Activated naive CD8-positive, alpha-beta T cell treated with anti-CD3 and anti-CD28 coated beads for 36 hours (primary cell): ENCODE results near the gene TUBE1. TPM values are rescaled to one million over a fixed set of nuclear protein-coding genes. Genes with fewer than 3 reads are reported as not detected.
"Not testable (repeated sequence)": the region's sequence is repeated elsewhere in the genome, so short reads cannot be mapped to it uniquely, and the experiment has no call there.

Experiments used
- DNase-seq: peaks from one replicate; pipeline ENCODE4 v3.0.0; 2021
- H3K27ac Mint-ChIP-seq: one replicate; pipeline ENCODE4 v1.8.0; 2022; ENCODE audit warnings: mild to moderate bottlenecking, moderate library complexity, mixed read lengths
- H3K27me3 Mint-ChIP-seq: one replicate; pipeline ENCODE4 v1.8.0; 2022; ENCODE audit warnings: mild to moderate bottlenecking, mixed read lengths
- H3K36me3 Mint-ChIP-seq: one replicate; pipeline ENCODE4 v1.8.0; 2021; ENCODE audit warnings: mild to moderate bottlenecking, mixed read lengths
- H3K4me1 Mint-ChIP-seq: one replicate; pipeline ENCODE4 v1.8.0; 2021; ENCODE audit warnings: mixed read lengths
- H3K4me3 Mint-ChIP-seq: one replicate; pipeline ENCODE4 v1.8.0; 2022; ENCODE audit warnings: mild to moderate bottlenecking, moderate library complexity, mixed read lengths
- H3K9me3 Mint-ChIP-seq: one replicate; pipeline ENCODE4 v1.8.0; 2022; ENCODE audit warnings: mixed read lengths
- total RNA-seq, 2 experiments: library from RNA; stranded (reverse); gene quantifications; one replicate each; pipeline ENCODE4 v1.2.3, GENCODE V29; 2021

The TUBE1 gene
- total RNA-seq, 2 experiments from 2014 or later: 30.3 to 31.1 TPM

DNA sequence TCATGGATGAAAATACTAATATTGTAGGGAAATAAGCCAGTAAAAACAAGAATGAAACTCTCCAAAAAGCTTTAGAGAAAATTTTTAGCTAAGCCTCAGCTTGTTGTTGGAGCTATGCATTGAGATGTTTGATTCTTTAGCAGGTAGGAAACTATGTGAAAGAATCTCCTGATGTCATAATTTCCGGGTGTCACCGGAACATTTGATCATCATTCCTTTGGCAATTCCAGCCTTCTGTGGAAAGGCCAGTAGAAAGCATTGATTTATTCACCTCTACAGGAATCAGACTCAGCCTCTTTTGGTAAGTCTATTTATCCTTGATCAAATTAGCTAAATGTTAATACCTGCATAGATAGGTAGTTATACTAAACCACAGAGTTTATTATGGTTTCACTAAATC, 9.6 kb upstream of the TUBE1 start:
- Mint-ChIP-seq H3K4me3 (no peak overlapping the region), H3K36me3 (peaks cover 6% of the 10 kb centered on the region), H3K9me3 (no peaks in the 10 kb centered on the region), H3K27me3 (no peaks in the 10 kb centered on the region), H3K27ac (no peak overlapping the region), H3K4me1 (peaks cover 3% of the 10 kb centered on the region)
- no peak for DNase-seq

DNA sequence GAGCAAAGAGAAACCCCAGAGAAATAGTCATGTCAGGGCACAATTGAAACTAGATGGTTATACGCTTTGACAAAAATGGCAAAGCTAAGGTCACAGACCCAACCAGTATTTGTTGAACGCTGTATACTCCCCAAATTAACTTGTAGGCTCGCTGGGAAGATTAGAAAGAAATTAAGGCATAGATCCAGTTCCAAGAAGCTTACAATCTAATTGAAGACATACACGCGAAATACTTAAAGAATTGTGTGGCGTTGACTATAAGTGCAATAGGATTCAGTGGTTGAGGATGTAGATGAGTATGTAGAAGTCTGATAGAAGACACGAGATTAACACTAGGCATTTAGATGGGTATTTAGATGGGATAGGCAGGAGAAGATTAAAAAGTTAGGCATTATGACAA, 634 bp upstream of the TUBE1 start:
- Mint-ChIP-seq H3K4me1 (peaks cover 8% of the 10 kb centered on the region), H3K4me3 (no peak overlapping the region), H3K27ac (no peak overlapping the region), H3K36me3 (peaks cover 9% of the 10 kb centered on the region), H3K9me3 (no peaks in the 10 kb centered on the region), H3K27me3 (peaks cover 5% of the 10 kb centered on the region)
- no peak for DNase-seq

DNA sequence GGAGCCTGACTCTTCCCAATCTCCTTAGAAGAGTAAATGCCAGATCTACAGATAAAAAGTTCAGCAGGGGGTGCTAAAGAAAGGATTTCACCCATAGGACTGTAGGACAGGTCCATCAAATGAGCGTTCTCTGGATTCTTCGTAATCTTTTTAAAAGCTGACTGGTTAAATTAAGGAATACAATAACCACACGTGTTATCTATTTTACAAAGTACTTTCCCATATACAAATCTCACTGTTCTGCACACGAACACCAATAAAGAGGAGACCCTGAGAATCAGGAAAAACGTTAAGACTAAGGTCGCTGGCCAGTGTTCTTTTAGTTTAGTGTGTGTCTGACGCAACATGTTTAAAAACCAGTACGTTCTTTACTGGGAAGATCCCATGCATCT, 542 bp downstream of the TUBE1 start:
- Mint-ChIP-seq H3K9me3 (no peaks in the 10 kb centered on the region), H3K4me1 (peaks cover 8% of the 10 kb centered on the region), H3K36me3 (peaks cover 13% of the 10 kb centered on the region), H3K4me3 (no peak overlapping the region), H3K27me3 (peaks cover 5% of the 10 kb centered on the region), H3K27ac (no peak overlapping the region)
- no peak for DNase-seq

DNA sequence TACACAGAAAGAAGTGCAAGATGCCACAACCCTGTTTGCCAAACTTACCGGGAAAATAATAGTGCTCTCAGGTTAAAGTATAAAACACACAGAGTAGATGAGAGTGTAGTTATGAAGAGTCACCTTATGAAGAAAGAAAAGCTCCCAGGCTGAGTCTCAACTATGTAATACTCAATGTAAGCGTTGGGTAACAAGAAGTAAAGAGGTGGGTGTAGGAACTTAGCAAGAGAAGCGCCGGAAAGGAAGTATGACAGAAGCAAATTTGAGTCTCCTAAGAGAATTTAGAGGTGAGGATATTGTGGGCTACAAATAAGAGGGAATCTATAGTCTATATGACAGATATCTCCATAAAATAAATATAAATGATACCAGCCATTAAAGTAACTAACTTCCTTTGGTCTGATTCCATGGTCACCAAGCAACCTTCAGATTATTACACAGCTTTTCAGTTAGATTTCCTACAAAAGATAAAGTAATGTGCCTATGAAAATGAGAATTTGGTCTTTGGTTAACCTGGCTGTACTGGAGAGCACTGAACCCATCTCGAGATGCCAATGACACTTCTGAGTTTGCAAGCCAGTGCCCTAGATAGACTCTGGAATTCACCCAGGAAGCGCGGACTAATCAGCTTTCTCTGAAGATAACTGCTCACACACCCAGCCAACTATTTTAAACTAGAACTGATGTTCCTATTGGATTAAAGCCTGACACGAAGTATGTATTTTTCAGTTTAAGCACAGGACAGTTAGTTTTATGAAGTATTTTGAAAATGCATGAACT, 1.8 kb downstream of the TUBE1 start:
- Mint-ChIP-seq H3K27me3 (no peaks in the 10 kb centered on the region), H3K36me3 (peaks cover 13% of the 10 kb centered on the region), H3K9me3 (no peaks in the 10 kb centered on the region), H3K4me1 (peaks cover 8% of the 10 kb centered on the region), H3K4me3 (peak overlapping the region; percentile 30), H3K27ac (no peak overlapping the region)
- no peak for DNase-seq

GRCh38 chr6:112081569-112081968, 5.7 kb downstream of the TUBE1 start:
- H3K4me3 Mint-ChIP-seq: no peak overlapping the region
- H3K27me3 Mint-ChIP-seq: no peaks in the 10 kb centered on the region
- no peaks in the 10 kb centered on the region for H3K9me3 Mint-ChIP-seq
- H3K4me1 Mint-ChIP-seq: peaks cover 5% of the 10 kb centered on the region
- no peak for DNase-seq
- H3K27ac Mint-ChIP-seq: no peak overlapping the region
- H3K36me3 Mint-ChIP-seq: peaks cover 18% of the 10 kb centered on the region

DNA sequence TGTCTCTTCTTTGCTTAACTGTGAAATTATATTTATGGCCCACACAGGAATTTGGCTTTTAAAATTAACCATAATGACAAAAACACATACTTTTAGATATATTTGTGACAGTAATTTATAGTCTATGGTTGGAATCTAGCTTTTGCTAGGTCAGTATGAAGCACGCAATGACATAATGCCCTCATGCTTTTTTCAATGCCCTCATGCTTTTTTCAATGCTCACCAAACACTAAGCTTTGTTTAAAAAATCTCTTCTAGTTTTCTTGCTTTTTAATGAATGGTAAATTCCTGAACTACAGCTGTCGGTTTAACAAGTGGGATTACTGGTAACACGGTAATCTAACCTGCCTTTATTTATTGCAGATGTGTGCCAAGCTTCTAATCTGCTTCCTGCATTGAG, 20.7 kb downstream of the TUBE1 start:
- Mint-ChIP-seq H3K27ac (no peak overlapping the region), H3K36me3 (no peaks in the 10 kb centered on the region), H3K4me3 (no peak overlapping the region), H3K4me1 (no peaks in the 10 kb centered on the region), H3K27me3 (no peaks in the 10 kb centered on the region), H3K9me3 (no peaks in the 10 kb centered on the region)
- no peak for DNase-seq

- Mint-ChIP-seq H3K4me3 (no peak overlapping the region), H3K36me3 (no peaks in the 10 kb centered on the region), H3K27ac (no peak overlapping the region), H3K9me3 (no peaks in the 10 kb centered on the region), H3K4me1 (no peaks in the 10 kb centered on the region), H3K27me3 (no peaks in the 10 kb centered on the region)
- no peak for DNase-seq
Measured at GRCh38 chr6:112065426-112065986, 21.8 kb downstream of the TUBE1 start.

GRCh38 chr6:112062966-112063365, 24.3 kb downstream of the TUBE1 start:
- H3K9me3 Mint-ChIP-seq: no peaks in the 10 kb centered on the region
- H3K4me1 Mint-ChIP-seq: no peaks in the 10 kb centered on the region
- DNase-seq: no peak
- H3K4me3 Mint-ChIP-seq: no peak overlapping the region
- H3K27ac Mint-ChIP-seq: no peak overlapping the region
- H3K27me3 Mint-ChIP-seq: no peaks in the 10 kb centered on the region
- H3K36me3 Mint-ChIP-seq: no peaks in the 10 kb centered on the region

DNA sequence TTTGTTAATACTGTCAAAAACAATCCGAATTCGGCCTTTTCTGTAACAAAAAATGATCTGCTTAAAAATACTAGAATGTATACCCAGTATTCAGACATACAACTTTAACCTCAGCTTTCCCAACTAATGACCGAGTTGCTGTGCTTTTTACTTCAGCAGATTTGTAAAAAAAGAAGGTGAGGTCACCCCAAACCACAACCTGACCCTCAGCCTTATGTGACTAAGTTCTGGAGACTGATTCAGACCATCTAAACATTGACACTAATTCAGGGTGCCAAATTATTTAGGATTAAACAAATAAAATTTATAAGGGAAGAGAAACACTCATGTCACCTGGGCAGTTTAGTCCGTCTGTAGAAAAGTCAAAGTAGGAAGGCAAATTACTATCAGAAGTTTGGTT, 25.7 kb downstream of the TUBE1 start:
- DNase-seq: no peak
- H3K4me3 Mint-ChIP-seq: no peak overlapping the region
- H3K4me1 Mint-ChIP-seq: no peaks in the 10 kb centered on the region
- no peak overlapping the region for H3K27ac Mint-ChIP-seq
- H3K36me3 Mint-ChIP-seq: no peaks in the 10 kb centered on the region
- H3K27me3 Mint-ChIP-seq: no peaks in the 10 kb centered on the region
- H3K9me3 Mint-ChIP-seq: no peaks in the 10 kb centered on the region

- DNase-seq: no peak
- no peak overlapping the region for H3K27ac Mint-ChIP-seq
- no peaks in the 10 kb centered on the region for H3K36me3 Mint-ChIP-seq
- H3K4me3 Mint-ChIP-seq: no peak overlapping the region
- H3K27me3 Mint-ChIP-seq: peaks cover 4% of the 10 kb centered on the region
- no peaks in the 10 kb centered on the region for H3K9me3 Mint-ChIP-seq
- no peaks in the 10 kb centered on the region for H3K4me1 Mint-ChIP-seq
Measured at GRCh38 chr6:112058243-112059032, 28.8 kb downstream of the TUBE1 start.

DNA sequence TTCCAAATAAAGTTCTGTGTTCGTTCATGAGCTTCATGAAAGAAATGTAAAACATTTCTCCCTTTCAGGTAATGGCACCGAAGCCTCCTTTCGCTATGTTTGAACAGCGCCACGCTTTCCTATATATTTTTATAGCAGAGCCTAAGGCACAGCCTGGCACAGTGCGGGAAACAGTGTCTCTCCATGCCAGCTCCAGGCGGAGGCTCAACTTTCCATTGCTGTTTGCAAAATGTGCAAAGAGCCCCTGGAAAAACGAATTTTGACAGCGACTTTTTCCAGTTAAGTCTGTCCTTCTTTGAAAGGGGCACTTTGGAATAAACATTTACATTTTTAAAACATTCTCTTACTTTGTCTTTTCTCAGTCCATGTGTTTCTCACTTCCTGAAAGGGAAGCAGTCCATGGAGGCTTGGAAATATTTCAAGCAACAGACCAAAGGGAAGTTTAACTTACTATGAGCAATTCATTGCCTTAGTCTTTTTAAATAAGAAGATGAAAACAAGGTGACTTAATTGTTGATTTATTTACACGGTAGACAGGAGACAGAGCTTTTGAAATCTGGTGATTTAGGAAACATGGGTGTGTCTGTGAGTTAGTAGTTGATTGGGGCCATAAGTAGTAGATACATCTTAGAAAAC, 32.6 kb downstream of the TUBE1 start:
- Mint-ChIP-seq H3K36me3 (no peaks in the 10 kb centered on the region), H3K4me3 (no peak overlapping the region), H3K27me3 (peaks cover 4% of the 10 kb centered on the region), H3K4me1 (no peaks in the 10 kb centered on the region), H3K27ac (no peak overlapping the region), H3K9me3 (no peaks in the 10 kb centered on the region)
- no peak for DNase-seq

GRCh38 chr6:112054001-112054400, 33.3 kb downstream of the TUBE1 start, which contains the start of gene CCN6:
Gene CCN6 (plus strand): TSS chr6:112054104. CDS start chr6:112054358, 254 bp downstream.
- no peaks in the 10 kb centered on the region for H3K36me3 Mint-ChIP-seq
- no peak within 1 kb of the TSS for H3K4me3 Mint-ChIP-seq
- no peak for DNase-seq
- no peak within 1 kb of the TSS for H3K27ac Mint-ChIP-seq
- no peaks in the 10 kb centered on the region for H3K9me3 Mint-ChIP-seq
- peaks cover 2% of the 10 kb centered on the region for H3K4me1 Mint-ChIP-seq
- H3K27me3 Mint-ChIP-seq: peaks cover 4% of the 10 kb centered on the region

GRCh38 chr6:112051251-112051740, 36.0 kb downstream of the TUBE1 start:
- not testable (repeated sequence) for H3K4me3 Mint-ChIP-seq, DNase-seq, H3K27ac Mint-ChIP-seq, H3K36me3 Mint-ChIP-seq, H3K4me1 Mint-ChIP-seq, H3K27me3 Mint-ChIP-seq, H3K9me3 Mint-ChIP-seq

DNA sequence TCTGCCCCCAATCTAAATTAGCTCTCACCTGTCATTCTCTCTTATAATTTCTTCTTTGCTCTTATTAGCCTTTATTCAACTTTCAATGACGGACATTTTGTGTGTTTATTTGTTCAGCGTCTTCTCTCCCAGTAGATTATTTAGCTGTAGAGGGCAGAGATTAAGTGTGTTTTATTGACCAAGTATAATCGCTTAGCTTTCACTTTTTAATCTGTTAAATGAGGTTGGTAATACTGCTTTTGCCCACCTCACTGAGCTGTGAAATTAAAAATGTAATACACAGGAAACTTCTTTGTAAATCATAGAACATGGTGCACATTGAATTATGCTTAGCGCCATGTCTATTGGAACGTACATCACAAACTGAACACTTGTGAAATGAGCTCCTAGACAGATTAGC, 36.9 kb downstream of the TUBE1 start:
- no peak for DNase-seq
- Mint-ChIP-seq H3K4me3 (no peak overlapping the region), H3K9me3 (no peaks in the 10 kb centered on the region), H3K4me1 (peaks cover 2% of the 10 kb centered on the region), H3K36me3 (no peaks in the 10 kb centered on the region), H3K27me3 (no peaks in the 10 kb centered on the region), H3K27ac (no peak overlapping the region)

GRCh38 chr6:112049996-112050395, 37.3 kb downstream of the TUBE1 start:
- no peak for DNase-seq
- Mint-ChIP-seq H3K36me3 (no peaks in the 10 kb centered on the region), H3K27me3 (no peaks in the 10 kb centered on the region), H3K4me1 (peaks cover 2% of the 10 kb centered on the region), H3K9me3 (no peaks in the 10 kb centered on the region), H3K4me3 (no peak overlapping the region), H3K27ac (no peak overlapping the region)
